IMR-90 (cell line): Measurements from ENCODE around the gene OR4F6.
A peak's percentile ranks its signal among the peaks of the same experiment; 100 is the strongest.

Experiments
- CEBPB ChIP-seq: IDR thresholded peaks from 2 replicates; pipeline ENCODE4 v1.6.1; 2012; ENCODE audit warnings: low read depth, low read length, improper control_type of control experiment
- POLR2A ChIP-seq: IDR thresholded peaks from 2 replicates; pipeline ENCODE4 v1.6.1; 2012; ENCODE audit warnings: mild to moderate bottlenecking, low read depth, low read length
- USF2 ChIP-seq: fragments of 150-350 bp; IDR thresholded peaks from 2 replicates; pipeline ENCODE4 v1.6.1; 2017; ENCODE audit warnings: mild to moderate bottlenecking, antibody characterized with exemption, low read length, low read depth
- TF ChIP-seq, protein P1 (sequence below): conservative IDR thresholded peaks from 2 replicates; pipeline ENCODE4 v1.5.1; 2012; ENCODE audit warnings: mild to moderate bottlenecking, low read depth, low read length, improper control_type of control experiment

GRCh38 chr15:101807345-101807945, 4.1 kb downstream of the OR4F6 start:
- TF ChIP-seq USF2, result no peak
- TF ChIP-seq POLR2A, result peak; percentile 52; the same call in 1 of the 2 replicates
- TF ChIP-seq, protein P1, sequence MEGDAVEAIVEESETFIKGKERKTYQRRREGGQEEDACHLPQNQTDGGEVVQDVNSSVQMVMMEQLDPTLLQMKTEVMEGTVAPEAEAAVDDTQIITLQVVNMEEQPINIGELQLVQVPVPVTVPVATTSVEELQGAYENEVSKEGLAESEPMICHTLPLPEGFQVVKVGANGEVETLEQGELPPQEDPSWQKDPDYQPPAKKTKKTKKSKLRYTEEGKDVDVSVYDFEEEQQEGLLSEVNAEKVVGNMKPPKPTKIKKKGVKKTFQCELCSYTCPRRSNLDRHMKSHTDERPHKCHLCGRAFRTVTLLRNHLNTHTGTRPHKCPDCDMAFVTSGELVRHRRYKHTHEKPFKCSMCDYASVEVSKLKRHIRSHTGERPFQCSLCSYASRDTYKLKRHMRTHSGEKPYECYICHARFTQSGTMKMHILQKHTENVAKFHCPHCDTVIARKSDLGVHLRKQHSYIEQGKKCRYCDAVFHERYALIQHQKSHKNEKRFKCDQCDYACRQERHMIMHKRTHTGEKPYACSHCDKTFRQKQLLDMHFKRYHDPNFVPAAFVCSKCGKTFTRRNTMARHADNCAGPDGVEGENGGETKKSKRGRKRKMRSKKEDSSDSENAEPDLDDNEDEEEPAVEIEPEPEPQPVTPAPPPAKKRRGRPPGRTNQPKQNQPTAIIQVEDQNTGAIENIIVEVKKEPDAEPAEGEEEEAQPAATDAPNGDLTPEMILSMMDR, result no peak
- peak; percentile 68; the same call in 1 of the 2 replicates for TF ChIP-seq CEBPB
